DMS114 treated with DMSO at 0.1 percent for 48 hours (cell line): ENCODE data around the gene AKR1E2.
"Not testable (repeated sequence)": the region's sequence is repeated elsewhere in the genome, so short reads cannot be mapped to it uniquely, and the experiment has no call there.

ENCODE experiments used
- DNase-seq: peaks from one replicate; lab custom pipeline; 2025; ENCODE audit not compliant: unreplicated experiment; lab: John Stamatoyannopoulos, UW

AKR1E2 gene

GRCh38 chr10:4813023-4813422 is 13.0 kb upstream of the AKR1E2 start:
- DNase-seq, result no peak

GRCh38 chr10:4813496-4813895 is 12.5 kb upstream of the AKR1E2 start:
- DNase-seq, result no peak

- not testable (repeated sequence) for DNase-seq
These were observed 10.3 kb upstream of the AKR1E2 start for GRCh38 chr10:4815646-4816180.

GRCh38 chr10:4816966-4817365 is 9.0 kb upstream of the AKR1E2 start:
- no peak for DNase-seq

- DNase-seq, result no peak
These were observed 6.9 kb upstream of the AKR1E2 start for GRCh38 chr10:4819067-4819466.

GRCh38 chr10:4819707-4820106 is 6.3 kb upstream of the AKR1E2 start:
- no peak for DNase-seq

GRCh38 chr10:4820804-4821401 is 5.1 kb upstream of the AKR1E2 start:
- no peak for DNase-seq

- DNase-seq, result no peak
These were observed 3.8 kb upstream of the AKR1E2 start for GRCh38 chr10:4822208-4822607.

GRCh38 chr10:4824791-4825310 is 1.2 kb upstream of the AKR1E2 start:
- DNase-seq, result no peak

GRCh38 chr10:4825456-4825867 is 545 bp upstream of the AKR1E2 start:
- no peak for DNase-seq

- no peak for DNase-seq
These were observed 851 bp downstream of the AKR1E2 start for GRCh38 chr10:4826792-4827324.

GRCh38 chr10:4828005-4828404 is 2.0 kb downstream of the AKR1E2 start:
- DNase-seq, result no peak

- DNase-seq, result no peak
These were observed 4.5 kb downstream of the AKR1E2 start for GRCh38 chr10:4830551-4830950.

GRCh38 chr10:4831091-4831490 is 5.1 kb downstream of the AKR1E2 start:
- no peak for DNase-seq

- DNase-seq, result no peak
These were observed 7.3 kb downstream of the AKR1E2 start for GRCh38 chr10:4833286-4833685.

- DNase-seq, result no peak
These were observed 8.9 kb downstream of the AKR1E2 start for GRCh38 chr10:4834898-4835405.

- no peak for DNase-seq
These were observed 9.5 kb downstream of the AKR1E2 start for GRCh38 chr10:4835494-4835918.

GRCh38 chr10:4836416-4836969 is 10.5 kb downstream of the AKR1E2 start:
- no peak for DNase-seq

GRCh38 chr10:4837551-4837950 is 11.5 kb downstream of the AKR1E2 start:
- no peak for DNase-seq

GRCh38 chr10:4838743-4839142 is 12.7 kb downstream of the AKR1E2 start:
- no peak for DNase-seq

GRCh38 chr10:4839353-4839752 is 13.3 kb downstream of the AKR1E2 start:
- no peak for DNase-seq

- DNase-seq, result no peak
These were observed 14.1 kb downstream of the AKR1E2 start for GRCh38 chr10:4840151-4840550.
